Endodermal cell (in vitro differentiated cells): Measurements from ENCODE around the gene NDUFAF2. TPM values are rescaled to one million over a fixed set of nuclear protein-coding genes. Genes with fewer than 3 reads are reported as not detected.

Experiments used
- DNase-seq: peaks from one replicate; pipeline ENCODE4 v3.0.0-alpha.2; 2017
- H3K27ac ChIP-seq: 2 replicates; pipeline ENCODE4 v1.5.1; 2013; ENCODE audit warnings: mild to moderate bottlenecking, low read depth, low read length, moderate library complexity
- H3K27me3 ChIP-seq: 2 replicates; pipeline ENCODE4 v1.6.1; 2013; ENCODE audit warnings: mild to moderate bottlenecking, low read length, moderate library complexity; ENCODE audit not compliant: insufficient read depth, control insufficient read depth, poor library complexity, severe bottlenecking
- H3K36me3 ChIP-seq: 2 replicates; pipeline ENCODE4 v1.7.0; 2013; ENCODE audit warnings: mild to moderate bottlenecking, low read length, moderate library complexity; ENCODE audit not compliant: control insufficient read depth, insufficient read depth
- H3K4me1 ChIP-seq: one replicate; pipeline ENCODE4 v1.7.0; 2013; ENCODE audit warnings: low read length; ENCODE audit not compliant: control insufficient read depth, insufficient read depth
- H3K4me3 ChIP-seq: 2 replicates; pipeline ENCODE4 v1.5.1; 2013; ENCODE audit warnings: mild to moderate bottlenecking, low read length, moderate library complexity
- H3K9ac ChIP-seq: 2 replicates; pipeline ENCODE4 v1.6.1; 2013; ENCODE audit warnings: mild to moderate bottlenecking, low read length, moderate library complexity; ENCODE audit not compliant: poor library complexity, severe bottlenecking; ENCODE audit errors: extremely low read depth
- H3K9me3 ChIP-seq: 2 replicates; pipeline ENCODE4 v1.6.1; 2013; ENCODE audit warnings: mild to moderate bottlenecking, low read length, moderate library complexity; ENCODE audit not compliant: control insufficient read depth
- H3K27ac Mint-ChIP-seq: 2 replicates; pipeline ENCODE4 v1.8.0; 2020; ENCODE audit warnings: mixed read lengths
- H3K27me3 Mint-ChIP-seq: 2 replicates; pipeline ENCODE4 v1.8.0; 2021; ENCODE audit warnings: mild to moderate bottlenecking, mixed read lengths; ENCODE audit not compliant: insufficient read depth
- H3K36me3 Mint-ChIP-seq: 2 replicates; pipeline ENCODE4 v1.8.0; 2020; ENCODE audit warnings: low read depth, mixed read lengths
- H3K4me1 Mint-ChIP-seq: 2 replicates; pipeline ENCODE4 v1.8.0; 2020; ENCODE audit warnings: mixed read lengths
- H3K4me3 Mint-ChIP-seq: 2 replicates; pipeline ENCODE4 v1.8.0; 2020; ENCODE audit warnings: mild to moderate bottlenecking, moderate library complexity, mixed read lengths
- H3K9me3 Mint-ChIP-seq: 2 replicates; pipeline ENCODE4 v1.8.0; 2020; ENCODE audit warnings: mild to moderate bottlenecking, mixed read lengths
- CTCF ChIP-seq: fragments of 200-600 bp; sonication (generic); conservative IDR thresholded peaks from 2 replicates; pipeline ENCODE4 v1.5.0; 2021; ENCODE audit warnings: antibody characterized with exemption, mild to moderate bottlenecking
- WGBS, 2 experiments: methylation state at CpG; one replicate each; pipeline versions ENCODE4 v1.1.5 to v1.1.7; 2013; ENCODE audit warnings: missing lambda C conversion rate in 2 of 2, mixed read lengths in 1 of 2; ENCODE audit not compliant: insufficient coverage in 1 of 2, insufficient read length in 1 of 2; 5-methylcytosine and 5-hydroxymethylcytosine counted together
- total RNA-seq, 2 donors: library from RNA; stranded (reverse); fragmentation: NEBNext Ultra II Directional in 1 of 2; extraction: Animal tissue kit (Norgen Biotek cat#: 25700) in 1 of 2; gene quantifications; 2 replicates in 1 of 2; 3 replicates in 1 of 2; pipeline ENCODE4 v1.2.1, GENCODE V29; 2021

NDUFAF2 gene
- total RNA-seq, 2 donors from 2014 or later, result 20.5 to 23.0 TPM

- Histone ChIP-seq H3K9me3 (peaks cover 32% of the 10 kb centered on the region), H3K9ac (no peak overlapping the region), H3K36me3 (no peaks in the 10 kb centered on the region), H3K27me3 (no peaks in the 10 kb centered on the region), H3K4me1 (no peaks in the 10 kb centered on the region), H3K27ac (no peak overlapping the region), H3K4me3 (no peak overlapping the region)
- Mint-ChIP-seq H3K27me3 (no peaks in the 10 kb centered on the region), H3K4me3 (no peak overlapping the region), H3K9me3 (peaks cover 30% of the 10 kb centered on the region), H3K36me3 (peaks cover 4% of the 10 kb centered on the region), H3K27ac (no peak overlapping the region), H3K4me1 (no peaks in the 10 kb centered on the region)
- 86 to 90% methylated on average over 3 to 6 of the region's 6 CpGs for WGBS, 2 experiments
- DNase-seq, result no peak
- no peak for TF ChIP-seq CTCF
Observed at GRCh38 chr5:60992871-60993270, 47.9 kb downstream of the NDUFAF2 start.

GRCh38 chr5:60993425-60993824, 48.4 kb downstream of the NDUFAF2 start:
- no peak overlapping the region for H3K27ac Mint-ChIP-seq
- H3K4me1 Mint-ChIP-seq, result no peaks in the 10 kb centered on the region
- no peak overlapping the region for H3K9ac ChIP-seq
- peaks cover 32% of the 10 kb centered on the region for H3K9me3 ChIP-seq
- no peaks in the 10 kb centered on the region for H3K4me1 ChIP-seq
- H3K9me3 Mint-ChIP-seq, result peaks cover 30% of the 10 kb centered on the region
- peaks cover 4% of the 10 kb centered on the region for H3K36me3 Mint-ChIP-seq
- TF ChIP-seq CTCF, result no peak
- no peak overlapping the region for H3K4me3 ChIP-seq
- H3K27me3 ChIP-seq, result no peaks in the 10 kb centered on the region
- WGBS, 2 experiments, result 94% methylated on average over 2 of the region's 2 CpGs; no CpG with 5 or more reads in 1 of the 2 experiments
- DNase-seq, result no peak
- H3K27me3 Mint-ChIP-seq, result no peaks in the 10 kb centered on the region
- H3K4me3 Mint-ChIP-seq, result no peak overlapping the region
- no peak overlapping the region for H3K27ac ChIP-seq
- no peaks in the 10 kb centered on the region for H3K36me3 ChIP-seq

- peaks cover 4% of the 10 kb centered on the region for H3K36me3 Mint-ChIP-seq
- H3K4me3 Mint-ChIP-seq, result no peak overlapping the region
- no peaks in the 10 kb centered on the region for H3K4me1 ChIP-seq
- DNase-seq, result no peak
- 86 to 92% methylated on average over 7 to 11 of the region's 11 CpGs for WGBS, 2 experiments
- no peaks in the 10 kb centered on the region for H3K27me3 ChIP-seq
- H3K36me3 ChIP-seq, result no peaks in the 10 kb centered on the region
- peaks cover 30% of the 10 kb centered on the region for H3K9me3 Mint-ChIP-seq
- no peak overlapping the region for H3K4me3 ChIP-seq
- no peak for TF ChIP-seq CTCF
- H3K27ac ChIP-seq, result no peak overlapping the region
- H3K27ac Mint-ChIP-seq, result no peak overlapping the region
- no peak overlapping the region for H3K9ac ChIP-seq
- peaks cover 30% of the 10 kb centered on the region for H3K9me3 ChIP-seq
- no peaks in the 10 kb centered on the region for H3K27me3 Mint-ChIP-seq
- H3K4me1 Mint-ChIP-seq, result peaks cover 3% of the 10 kb centered on the region
Observed at GRCh38 chr5:60993875-60994571, 49.0 kb downstream of the NDUFAF2 start.
